ENCODE results near the gene MMP17. TPM values are rescaled to one million over a fixed set of nuclear protein-coding genes. Genes with fewer than 3 reads are reported as not detected.

MMP17 gene
- total RNA-seq, 4 donors from 2014 or later, result 2.6 to 23.6 (median 12.4) TPM

GRCh38 chr12:131857908-131858850 is 30.0 kb downstream of the MMP17 start:
- Histone ChIP-seq H3K9me3 (no peaks in the 10 kb centered on the region), H3K4me3 (no peak overlapping the region), H3K36me3 (no peaks in the 10 kb centered on the region), H3K27me3 (peaks cover 20% of the 10 kb centered on the region), H3K27ac (no peak overlapping the region), H3K4me1 (peaks cover 0 to 6% (median 0%) of the 10 kb centered on the region in 4 donors)
- TF ChIP-seq EP300 (IDR thresholded peaks at IDR 0.05; ENCODE audit: low read depth) (no peak), POLR2AphosphoS5 (IDR thresholded peaks at IDR 0.05) (no peak), POLR2A (IDR thresholded peaks at IDR 0.05) (no peak), CTCF (IDR thresholded peaks at IDR 0.05) (no peak)
- DNase-seq, result no peak
- intact Hi-C loops (cut with DNase I; ENCODE audit: low total_unique reads) (no loop called here), in situ Hi-C loops (cut with MboI; ENCODE audit: low pct_ligation_motif_present in 1 of 4, low pct_unique_long_range_greater_than_20kb in 1 of 4, low sequenced_read_pairs in 3 of 4) (no loop called here)
- WGBS, 2 donors (ENCODE audit: low coverage in 1 of 2), result 70 to 77% methylated on average over 2 to 21 of the region's 21 CpGs

GRCh38 chr12:131860472-131861260 is 32.5 kb downstream of the MMP17 start:
- peak; percentile 21 for DNase-seq
- no peaks in the 10 kb centered on the region for H3K36me3 ChIP-seq
- WGBS, 2 donors (ENCODE audit: low coverage in 1 of 2), result 28 to 44% methylated on average over 1 to 22 of the region's 22 CpGs
- H3K4me3 ChIP-seq, result peak overlapping the region in 2 of 4 donors; percentile 2 to 14
- H3K9me3 ChIP-seq, result no peaks in the 10 kb centered on the region
- peaks cover 0 to 6% (median 0%) of the 10 kb centered on the region in 4 donors for H3K4me1 ChIP-seq
- TF ChIP-seq POLR2A (IDR thresholded peaks at IDR 0.05) (no peak), CTCF (IDR thresholded peaks at IDR 0.05) (no peak), POLR2AphosphoS5 (IDR thresholded peaks at IDR 0.05) (no peak), EP300 (IDR thresholded peaks at IDR 0.05; ENCODE audit: low read depth) (no peak)
- in situ Hi-C loops (cut with MboI; ENCODE audit: low pct_ligation_motif_present in 1 of 4, low pct_unique_long_range_greater_than_20kb in 1 of 4, low sequenced_read_pairs in 3 of 4) (no loop called here), intact Hi-C loops (cut with DNase I; ENCODE audit: low total_unique reads) (no loop called here)
- peaks cover 6% of the 10 kb centered on the region for H3K27me3 ChIP-seq
- H3K27ac ChIP-seq, result no peak overlapping the region

GRCh38 chr12:131861261-131862083 is 33.3 kb downstream of the MMP17 start:
- no peak for TF ChIP-seq CTCF (IDR thresholded peaks at IDR 0.05)
- no peak for TF ChIP-seq POLR2A (IDR thresholded peaks at IDR 0.05)
- TF ChIP-seq POLR2AphosphoS5 (IDR thresholded peaks at IDR 0.05), result no peak
- TF ChIP-seq EP300 (IDR thresholded peaks at IDR 0.05; ENCODE audit: low read depth), result no peak
- Histone ChIP-seq H3K4me3 (no peak overlapping the region), H3K36me3 (no peaks in the 10 kb centered on the region), H3K27me3 (no peaks in the 10 kb centered on the region), H3K27ac (no peak overlapping the region), H3K9me3 (no peaks in the 10 kb centered on the region), H3K4me1 (peaks cover 0 to 6% (median 0%) of the 10 kb centered on the region in 4 donors)
- 81% methylated on average over 12 of the region's 12 CpGs; no CpG with 5 or more reads in 1 of the 2 donors for WGBS, 2 donors (ENCODE audit: low coverage in 1 of 2)
- in situ Hi-C loops (cut with MboI; ENCODE audit: low pct_ligation_motif_present in 1 of 4, low pct_unique_long_range_greater_than_20kb in 1 of 4, low sequenced_read_pairs in 3 of 4) (no loop called here), intact Hi-C loops (cut with DNase I; ENCODE audit: low total_unique reads) (no loop called here)
- no peak for DNase-seq
